ENCODE results near the gene CXCL14.

The CXCL14 gene, protein sequence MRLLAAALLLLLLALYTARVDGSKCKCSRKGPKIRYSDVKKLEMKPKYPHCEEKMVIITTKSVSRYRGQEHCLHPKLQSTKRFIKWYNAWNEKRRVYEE

DNA sequence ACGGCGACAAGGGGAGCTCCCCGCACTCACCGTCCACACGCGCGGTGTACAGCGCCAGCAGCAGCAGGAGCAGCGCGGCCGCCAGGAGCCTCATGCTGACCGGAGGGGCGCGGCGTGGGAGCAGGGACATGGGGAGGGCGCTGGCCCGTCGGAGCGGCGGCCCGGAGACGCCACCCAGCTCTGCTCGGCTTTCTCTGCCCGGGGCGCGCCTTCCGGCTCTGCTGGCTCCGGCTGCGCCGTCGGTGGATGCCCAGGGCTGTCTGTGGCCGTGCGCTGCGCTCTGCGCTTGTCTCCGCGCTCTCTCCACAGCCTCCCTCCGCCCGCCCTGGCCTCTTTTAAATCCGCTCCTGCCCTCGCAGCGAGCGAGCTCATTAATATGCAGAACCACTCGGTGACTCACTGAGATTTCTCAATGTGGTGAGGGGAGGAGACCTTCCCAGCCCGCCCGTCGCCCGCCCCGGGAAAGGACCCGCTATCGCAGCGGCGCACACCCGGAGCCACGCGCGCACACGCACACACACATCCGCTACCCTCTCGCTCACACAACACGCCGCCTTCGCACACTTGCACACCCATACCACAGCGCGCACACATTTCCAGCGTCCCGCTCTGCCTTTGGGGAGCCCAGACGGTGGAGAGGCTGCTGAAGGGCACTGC lies at the start of gene CXCL14:
TSS of gene CXCL14 (minus strand) at position 307 of the 657 bp plus-strand sequence. CDS start at position 94, 213 bp downstream.
- TF ChIP-seq, protein P1, sequence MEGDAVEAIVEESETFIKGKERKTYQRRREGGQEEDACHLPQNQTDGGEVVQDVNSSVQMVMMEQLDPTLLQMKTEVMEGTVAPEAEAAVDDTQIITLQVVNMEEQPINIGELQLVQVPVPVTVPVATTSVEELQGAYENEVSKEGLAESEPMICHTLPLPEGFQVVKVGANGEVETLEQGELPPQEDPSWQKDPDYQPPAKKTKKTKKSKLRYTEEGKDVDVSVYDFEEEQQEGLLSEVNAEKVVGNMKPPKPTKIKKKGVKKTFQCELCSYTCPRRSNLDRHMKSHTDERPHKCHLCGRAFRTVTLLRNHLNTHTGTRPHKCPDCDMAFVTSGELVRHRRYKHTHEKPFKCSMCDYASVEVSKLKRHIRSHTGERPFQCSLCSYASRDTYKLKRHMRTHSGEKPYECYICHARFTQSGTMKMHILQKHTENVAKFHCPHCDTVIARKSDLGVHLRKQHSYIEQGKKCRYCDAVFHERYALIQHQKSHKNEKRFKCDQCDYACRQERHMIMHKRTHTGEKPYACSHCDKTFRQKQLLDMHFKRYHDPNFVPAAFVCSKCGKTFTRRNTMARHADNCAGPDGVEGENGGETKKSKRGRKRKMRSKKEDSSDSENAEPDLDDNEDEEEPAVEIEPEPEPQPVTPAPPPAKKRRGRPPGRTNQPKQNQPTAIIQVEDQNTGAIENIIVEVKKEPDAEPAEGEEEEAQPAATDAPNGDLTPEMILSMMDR (IDR thresholded peaks at IDR 0.05; ENCODE audit: low read depth, low read length): no peak
- peak; percentile 57 to 60 for DNase-seq (ENCODE audit: low read depth in 2 of 2)
- peak within 1 kb of the TSS in 1 of 2 donors; percentile 16 for H3K4me3 ChIP-seq (replicated peaks in 1 of 2; ENCODE audit: low read depth in 2 of 2, low read length in 2 of 2)

GRCh38 chr5:135626636-135627035 lies 47.8 kb upstream of the CXCL14 start:
- TF ChIP-seq, protein P1 (IDR thresholded peaks at IDR 0.05; ENCODE audit: low read depth, low read length): no peak
- DNase-seq (ENCODE audit: low read depth in 2 of 2): no peak
- H3K4me3 ChIP-seq (replicated peaks in 1 of 2; ENCODE audit: low read depth in 2 of 2, low read length in 2 of 2): no peak overlapping the region

GRCh38 chr5:135625961-135626360 lies 47.2 kb upstream of the CXCL14 start:
- DNase-seq (ENCODE audit: low read depth in 2 of 2): no peak
- H3K4me3 ChIP-seq (replicated peaks in 1 of 2; ENCODE audit: low read depth in 2 of 2, low read length in 2 of 2): no peak overlapping the region
- TF ChIP-seq, protein P1 (IDR thresholded peaks at IDR 0.05; ENCODE audit: low read depth, low read length): no peak

- no peak for DNase-seq (ENCODE audit: low read depth in 2 of 2)
- no peak overlapping the region for H3K4me3 ChIP-seq (replicated peaks in 1 of 2; ENCODE audit: low read depth in 2 of 2, low read length in 2 of 2)
- TF ChIP-seq, protein P1 (IDR thresholded peaks at IDR 0.05; ENCODE audit: low read depth, low read length): no peak
Observed at GRCh38 chr5:135625486-135625885, 46.7 kb upstream of the CXCL14 start.

DNA sequence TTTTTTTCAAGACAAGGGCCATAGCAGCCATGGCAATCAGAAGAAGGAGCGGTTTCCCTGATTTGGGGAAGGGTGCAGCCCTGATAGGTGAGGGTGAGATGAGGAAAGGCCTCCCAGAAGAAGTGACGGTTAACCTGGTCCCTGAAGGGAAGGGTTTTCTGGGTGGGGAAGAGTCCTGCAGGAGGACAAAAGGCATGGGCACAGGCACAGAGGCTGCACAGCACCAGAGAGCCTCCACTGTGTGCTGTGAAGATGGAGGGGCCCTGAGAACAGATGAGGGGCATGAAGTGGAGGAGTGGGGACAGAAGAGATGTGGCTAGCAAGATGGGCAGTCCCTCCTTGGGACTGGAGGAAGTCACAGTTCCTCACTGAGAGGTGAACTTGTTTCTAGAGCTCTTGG lies 46.3 kb upstream of the CXCL14 start:
- H3K4me3 ChIP-seq (replicated peaks in 1 of 2; ENCODE audit: low read depth in 2 of 2, low read length in 2 of 2): no peak overlapping the region
- DNase-seq (ENCODE audit: low read depth in 2 of 2): no peak
- TF ChIP-seq, protein P1 (IDR thresholded peaks at IDR 0.05; ENCODE audit: low read depth, low read length): no peak

DNA sequence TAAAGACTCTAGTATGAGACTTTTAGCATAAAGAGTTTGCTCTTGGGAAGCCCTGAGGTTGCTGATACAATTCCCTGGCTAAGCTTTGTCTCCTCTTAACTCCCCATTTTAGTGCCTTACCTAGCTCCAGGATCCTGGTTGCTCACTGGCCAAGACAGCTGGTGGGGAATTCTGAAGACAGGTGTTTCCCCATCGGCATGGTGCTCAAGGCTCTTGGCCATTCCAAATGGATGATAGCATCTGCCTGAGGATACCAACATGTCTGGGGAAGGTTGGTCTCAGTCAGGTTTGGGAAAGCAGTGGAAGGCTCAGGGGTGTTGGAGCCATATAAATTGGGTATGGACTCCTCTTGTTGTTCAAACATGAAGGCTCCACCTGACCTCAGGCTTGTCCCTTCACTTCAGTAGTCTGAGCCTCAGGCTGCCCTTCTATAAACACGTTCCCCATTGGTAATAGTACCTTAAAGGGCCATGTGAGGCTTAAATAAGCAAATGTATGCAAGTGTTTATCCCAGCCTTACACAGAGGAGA lies 44.5 kb upstream of the CXCL14 start:
- TF ChIP-seq, protein P1 (IDR thresholded peaks at IDR 0.05; ENCODE audit: low read depth, low read length): no peak
- no peak overlapping the region for H3K4me3 ChIP-seq (replicated peaks in 1 of 2; ENCODE audit: low read depth in 2 of 2, low read length in 2 of 2)
- DNase-seq (ENCODE audit: low read depth in 2 of 2): no peak
